H1 (cell line): ENCODE results near the gene BAZ2B. TPM values are rescaled to one million over a fixed set of nuclear protein-coding genes. Genes with fewer than 3 reads are reported as not detected.

ENCODE experiments used
- CTCF ChIA-PET: fragments of 300-600 bp; sonication (Branson Sonifier 250); formaldehyde crosslinking; loops from one replicate; lab custom pipeline; 2021; ENCODE audit not compliant: partially characterized antibody; lab: Charles Lee
- POLR2A ChIA-PET: fragments of 300-600 bp; sonication (Branson Sonifier 250); formaldehyde crosslinking; loops from one replicate; lab custom pipeline; 2021; ENCODE audit warnings: inconsistent platforms; ENCODE audit not compliant: partially characterized antibody; lab: Charles Lee
- DNase-seq, 2 experiments: peaks; one replicate each; pipeline versions ENCODE4 v3.0.0 to v3.0.0-alpha.2; 2010 to 2022; ENCODE audit warnings: low spot score in 2 of 2, low read depth in 1 of 2, mixed read lengths in 1 of 2
- FAIRE-seq: peaks from 2 replicates; lab custom pipeline; 2011; peaks lifted over from hg19 to GRCh38; lab: Jason Lieb, UNC
- H2AFZ ChIP-seq: 2 replicates; pipeline ENCODE4 v1.8.1; 2012; ENCODE audit warnings: low read length, inconsistent platforms
- H2AK5ac ChIP-seq: 2 replicates; pipeline ENCODE4 v1.6.1; 2013; ENCODE audit warnings: low read depth, low read length
- H2BK120ac ChIP-seq: replicated peaks from 2 replicates; pipeline ENCODE3; 2013; ENCODE audit warnings: low read depth, low read length, inconsistent platforms
- H2BK12ac ChIP-seq: 2 replicates; pipeline ENCODE4 v1.6.1; 2013; ENCODE audit warnings: low read depth, low read length
- H2BK15ac ChIP-seq: 2 replicates; pipeline ENCODE4 v1.6.1; 2013; ENCODE audit warnings: low read length
- H2BK20ac ChIP-seq: 2 replicates; pipeline ENCODE4 v1.6.1; 2013; ENCODE audit warnings: low read length
- H2BK5ac ChIP-seq: 2 replicates; pipeline ENCODE4 v1.6.1; 2013; ENCODE audit warnings: low read depth, low read length
- H3K14ac ChIP-seq: 2 replicates; pipeline ENCODE4 v1.6.1; 2013; ENCODE audit warnings: inconsistent platforms; ENCODE audit not compliant: insufficient read length
- H3K18ac ChIP-seq: 2 replicates; pipeline ENCODE4 v1.6.1; 2013; ENCODE audit warnings: low read length; ENCODE audit errors: extremely low read depth
- H3K23ac ChIP-seq: 2 replicates; pipeline ENCODE4 v1.6.1; 2013; ENCODE audit warnings: inconsistent platforms; ENCODE audit not compliant: insufficient read length
- H3K23me2 ChIP-seq: 2 replicates; pipeline ENCODE4 v1.6.1; 2013; ENCODE audit warnings: low read depth, low read length
- H3K27ac ChIP-seq: 2 replicates; pipeline ENCODE4 v1.6.1; 2011; ENCODE audit warnings: low read depth, low read length, inconsistent platforms
- H3K27me3 ChIP-seq, 4 experiments: replicated peaks in 1 of 4; 1 replicate in 1 of 4; 2 replicates in 3 of 4; pipeline versions ENCODE4 v1.6.1 to v1.8.1; 2011 to 2013; ENCODE audit warnings: low read length in 3 of 4, mild to moderate bottlenecking in 3 of 4, inconsistent platforms in 2 of 4, mixed read lengths in 2 of 4, moderate library complexity in 1 of 4; ENCODE audit not compliant: control insufficient read depth in 3 of 4, insufficient read depth in 3 of 4; ENCODE audit errors: extremely low read depth in 1 of 4
- H3K36me3 ChIP-seq, 4 experiments: 2 replicates each; pipeline versions ENCODE4 v1.6.1 to v1.8.1; 2011 to 2013; ENCODE audit warnings: mild to moderate bottlenecking in 4 of 4, low read length in 3 of 4, moderate library complexity in 2 of 4, control low read depth in 1 of 4, inconsistent platforms in 1 of 4; ENCODE audit not compliant: insufficient read depth in 4 of 4, control insufficient read depth in 2 of 4
- H3K4ac ChIP-seq: replicated peaks from 2 replicates; pipeline ENCODE3; 2013; ENCODE audit warnings: low read length, low read depth, mixed read lengths, inconsistent platforms; ENCODE audit not compliant: insufficient read length
- H3K4me1 ChIP-seq, 4 experiments: replicated peaks in 1 of 4; 1 replicate in 1 of 4; 2 replicates in 3 of 4; pipeline versions ENCODE4 v1.6.1 to v1.8.1; 2011 to 2013; ENCODE audit warnings: low read length in 3 of 4, inconsistent platforms in 2 of 4, mixed read lengths in 1 of 4; ENCODE audit not compliant: insufficient read depth in 4 of 4, control insufficient read depth in 3 of 4
- H3K4me2 ChIP-seq, 2 experiments: 2 replicates each; pipeline versions ENCODE4 v1.6.1 to v1.8.1; 2011 to 2013; ENCODE audit warnings: low read depth in 2 of 2, low read length in 2 of 2, control low read depth in 1 of 2, inconsistent platforms in 1 of 2, mild to moderate bottlenecking in 1 of 2; ENCODE audit not compliant: insufficient read depth in 1 of 2
- H3K4me3 ChIP-seq, 4 experiments: fragments of 200-600, 300-600 bp in 1 of 4; sonication (generic), shearing (Covaris generic), sonication (Bioruptor Twin) in 1 of 4; 2 replicates each; pipeline versions ENCODE4 v1.5.1 to v1.8.1; 2011 to 2016; ENCODE audit warnings: low read length in 4 of 4, low read depth in 3 of 4, control low read depth in 2 of 4, inconsistent platforms in 2 of 4, mild to moderate bottlenecking in 2 of 4, mixed read lengths in 1 of 4, moderate library complexity in 1 of 4; ENCODE audit not compliant: insufficient read depth in 2 of 4; ENCODE audit errors: extremely low read depth in 1 of 4
- H3K56ac ChIP-seq: replicated peaks from 2 replicates; pipeline ENCODE3; 2013; ENCODE audit warnings: low read depth, mild to moderate bottlenecking, mixed read lengths, low read length, inconsistent platforms; ENCODE audit not compliant: insufficient read length
- H3K79me1 ChIP-seq: 2 replicates; pipeline ENCODE4 v1.6.1; 2013; ENCODE audit warnings: low read depth, low read length, control low read depth
- H3K79me2 ChIP-seq, 2 experiments: 2 replicates each; pipeline versions ENCODE4 v1.6.1 to v1.8.1; 2012 to 2013; ENCODE audit warnings: low read length in 2 of 2, mild to moderate bottlenecking in 2 of 2, inconsistent platforms in 1 of 2; ENCODE audit not compliant: insufficient read depth in 2 of 2, control insufficient read depth in 1 of 2
- H3K9ac ChIP-seq, 4 experiments: replicated peaks in 1 of 4; 1 replicate in 1 of 4; 2 replicates in 3 of 4; pipeline versions ENCODE4 v1.6.1 to v1.8.1; 2011 to 2013; ENCODE audit warnings: low read depth in 3 of 4, low read length in 3 of 4, control low read depth in 2 of 4, mild to moderate bottlenecking in 2 of 4, moderate library complexity in 2 of 4, inconsistent platforms in 1 of 4; ENCODE audit errors: extremely low read depth in 1 of 4
- H3K9me3 ChIP-seq, 2 experiments: 2 replicates each; pipeline versions ENCODE4 v1.6.1 to v1.8.1; 2012 to 2013; ENCODE audit warnings: mild to moderate bottlenecking in 2 of 2, moderate library complexity in 2 of 2, control low read depth in 1 of 2, inconsistent platforms in 1 of 2, low read depth in 1 of 2, low read length in 1 of 2, mixed read lengths in 1 of 2; ENCODE audit not compliant: insufficient read depth in 2 of 2
- H4K20me1 ChIP-seq, 2 experiments: replicated peaks in 1 of 2; 2 replicates each; pipeline versions ENCODE3 to v1.8.1; 2011 to 2013; ENCODE audit warnings: inconsistent platforms in 2 of 2, low read length in 2 of 2, mild to moderate bottlenecking in 1 of 2; ENCODE audit not compliant: insufficient read depth in 2 of 2, control insufficient read depth in 1 of 2
- H4K5ac ChIP-seq: 2 replicates; pipeline ENCODE4 v1.6.1; 2013; ENCODE audit warnings: low read length, low read depth, mixed read lengths, inconsistent platforms; ENCODE audit not compliant: insufficient read length
- H4K8ac ChIP-seq: 2 replicates; pipeline ENCODE4 v1.8.0; 2013; ENCODE audit warnings: mild to moderate bottlenecking, moderate library complexity, low read length, inconsistent platforms; ENCODE audit not compliant: insufficient read depth; ENCODE audit errors: extremely low read depth
- H4K91ac ChIP-seq: replicated peaks from 2 replicates; pipeline ENCODE3; 2013; ENCODE audit warnings: low read length, mixed read lengths, inconsistent platforms; ENCODE audit not compliant: insufficient read length
- CBX8 ChIP-seq: fragments of 300-800, 300-1000 bp; sonication (generic); IDR thresholded peaks from 2 replicates; pipeline ENCODE4 v1.7.1; 2016; ENCODE audit warnings: low read depth, low read length, borderline replicate concordance
- E2F6 ChIP-seq: IDR thresholded peaks from 2 replicates; pipeline ENCODE4 v1.6.1; 2012; ENCODE audit warnings: inconsistent platforms
- GTF2F1 ChIP-seq: IDR thresholded peaks from 2 replicates; pipeline ENCODE4 v1.6.1; 2012; ENCODE audit warnings: low read depth, low read length, improper control_type of control experiment, borderline replicate concordance
- RFX5 ChIP-seq: IDR thresholded peaks from 2 replicates; pipeline ENCODE4 v1.6.1; 2011; ENCODE audit warnings: low read depth, low read length, improper control_type of control experiment, borderline replicate concordance
- WGBS, 2 experiments: shearing (Covaris generic) in 1 of 2; methylation state at CpG; one replicate each; pipeline versions ENCODE4 v1.1.6 to v1.1.7; 2013 to 2015; ENCODE audit warnings: low lambda C conversion rate in 2 of 2, mixed read lengths in 2 of 2, inconsistent platforms in 1 of 2, low coverage in 1 of 2, missing lambda C conversion rate in 1 of 2; ENCODE audit not compliant: insufficient replicate concordance in 2 of 2, insufficient coverage in 1 of 2, insufficient read length in 1 of 2; ENCODE audit errors: extremely low coverage in 1 of 2, missing lambda C conversion rate in 1 of 2; 5-methylcytosine and 5-hydroxymethylcytosine counted together
- polyA plus RNA-seq, 7 experiments: library from polyadenylated mRNA; depleted of rRNA in 3 of 7; stranded (reverse) in 5 of 7; unstranded in 2 of 7; fragments of >200 nt in 5 of 7; fragments of 200-250 nt in 2 of 7; gene quantifications; 1 replicate in 5 of 7; 2 replicates in 1 of 7; 4 replicates in 1 of 7; pipeline versions ENCODE4 v1.2.1 to v1.2.3, GENCODE V29; 2011 to 2013; ENCODE audit warnings: missing spikeins in 2 of 7, mixed read lengths in 2 of 7
- total RNA-seq: library from RNA; stranded (reverse); fragmentation: NEBNext Ultra II Directional; extraction: Animal tissue kit (Norgen Biotek cat#: 25700); gene quantifications from 2 replicates; pipeline ENCODE4 v1.2.1, GENCODE V29; 2021

The BAZ2B gene
- total and polyA plus RNA-seq, 2 of the 8 experiments (the other 6 are each of a cell fraction or from before 2014, with no cell fraction given) = 15.2 to 46.3 TPM

GRCh38 chr2:159586034-159586433 is 30.3 kb downstream of the BAZ2B start:
- Histone ChIP-seq H2BK15ac (no peak overlapping the region), H2BK5ac (no peak overlapping the region), H3K27ac (no peak overlapping the region), H3K27me3 (no peaks in the 10 kb centered on the region), H3K36me3 (peaks cover 0 to 9% (median 3%) of the 10 kb centered on the region in 4 experiments; a peak in 3 of 8 replicates), H3K9ac (no peak overlapping the region), H2AFZ (no peak overlapping the region), H4K91ac (no peak overlapping the region), H2BK20ac (no peak overlapping the region), H3K23ac (no peak overlapping the region), H3K4me3 (no peak overlapping the region), H3K4me1 (peaks cover 0 to 2% (median 0%) of the 10 kb centered on the region in 4 experiments; a peak in 1 of 7 replicates), H2BK12ac (no peak overlapping the region), H3K9me3 (no peaks in the 10 kb centered on the region), H4K20me1 (peaks cover 0 to 3% of the 10 kb centered on the region in 2 experiments), H3K79me2 (peaks cover 0 to 63% of the 10 kb centered on the region in 2 experiments; a peak in 2 of 4 replicates), H3K4ac (no peak overlapping the region), H2BK120ac (no peak overlapping the region), H3K14ac (no peak overlapping the region), H3K18ac (no peak overlapping the region), H3K56ac (no peak overlapping the region), H3K4me2 (no peak overlapping the region), H3K23me2 (no peaks in the 10 kb centered on the region), H4K8ac (no peak overlapping the region), H4K5ac (no peak overlapping the region), H3K79me1 (no peaks in the 10 kb centered on the region), H2AK5ac (no peak overlapping the region)
- DNase-seq = no peak
- FAIRE-seq = no peak
- CTCF ChIA-PET = no interaction called here
- TF ChIP-seq GTF2F1 (no peak), CBX8 (no peak), RFX5 (no peak), E2F6 (no peak)
- POLR2A ChIA-PET = no interaction called here
- WGBS, 2 experiments = 93% methylated on average over 3 of the region's 3 CpGs; no CpG with 5 or more reads in 1 of the 2 experiments
